ENCODE data around the gene SIX3.

The SIX3 gene

GRCh38 chr2:44944102-44944951, 2.8 kb downstream of the SIX3 start:
- no peak for DNase-seq

DNA sequence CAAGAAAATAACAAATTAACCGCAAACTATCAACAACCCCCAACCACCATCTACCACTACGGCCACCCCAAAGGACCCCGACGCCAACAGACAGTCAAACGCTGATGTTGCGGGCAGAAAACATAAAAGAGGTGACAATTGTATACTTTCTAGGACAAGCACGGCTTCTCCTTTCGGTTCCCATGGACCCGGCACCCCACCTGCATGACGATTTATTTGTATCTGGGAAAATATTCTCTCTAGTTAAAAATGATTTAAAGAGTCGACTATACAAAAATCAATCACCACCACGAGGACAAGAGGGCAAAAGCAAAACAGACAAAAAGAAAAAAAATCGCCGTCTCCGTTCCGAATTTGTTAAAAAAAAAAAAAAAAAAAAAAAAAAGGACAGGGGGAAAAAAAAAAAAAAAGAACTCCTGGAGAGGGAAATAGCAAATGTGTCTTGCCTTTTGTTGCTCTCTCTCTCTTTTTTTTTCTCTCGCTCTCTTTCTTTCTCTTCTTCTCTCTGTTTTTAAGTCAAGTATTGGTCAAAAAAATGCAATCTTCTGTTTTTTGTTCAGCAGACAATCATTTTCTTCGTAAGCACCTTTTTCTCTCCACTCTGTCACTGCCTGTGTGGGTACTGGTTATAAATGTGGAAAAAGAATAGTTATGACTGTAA, 3.6 kb downstream of the SIX3 start:
- DNase-seq = no peak

- no peak for DNase-seq
Measured at GRCh38 chr2:44945676-44946371, 4.3 kb downstream of the SIX3 start.

DNA sequence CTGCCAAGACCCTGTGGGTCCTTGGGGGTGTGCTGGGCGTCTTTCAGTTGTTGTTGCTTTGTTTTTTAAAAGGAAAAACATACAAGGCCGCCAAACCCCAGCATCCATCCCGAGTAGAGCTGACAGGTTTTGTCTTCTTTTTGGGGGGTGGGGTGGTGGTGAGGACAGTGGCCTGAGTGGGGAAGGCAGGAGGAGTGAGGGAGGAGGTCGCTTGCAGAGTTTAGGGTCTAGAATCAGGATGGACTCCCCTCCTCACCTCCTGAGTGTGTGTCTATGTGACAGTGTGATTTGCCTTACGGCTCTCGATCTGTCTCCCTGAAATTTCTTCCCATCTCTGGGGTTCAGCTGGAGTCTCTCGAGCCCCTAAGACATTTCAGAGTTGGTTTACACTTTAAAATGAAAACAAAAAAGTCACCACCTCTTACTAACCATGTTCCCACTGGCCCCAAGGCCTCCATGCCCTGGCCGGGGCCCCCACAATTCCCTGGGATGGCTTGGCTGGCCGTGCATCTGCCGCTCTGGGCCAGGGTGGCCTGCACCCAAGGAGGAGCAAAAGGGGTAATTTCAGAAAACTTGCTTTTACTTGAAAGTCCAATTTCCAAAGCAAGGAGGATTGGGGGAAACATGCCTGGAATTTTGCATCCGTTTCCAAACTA, 5.0 kb downstream of the SIX3 start:
- no peak for DNase-seq

- DNase-seq = no peak
Measured at GRCh38 chr2:44947028-44947375, 5.5 kb downstream of the SIX3 start.

- no peak for DNase-seq
Measured at GRCh38 chr2:44948565-44949328, 7.2 kb downstream of the SIX3 start.

- no peak for DNase-seq
Measured at GRCh38 chr2:44949329-44950151, 8.0 kb downstream of the SIX3 start.

GRCh38 chr2:44950646-44951045, 9.1 kb downstream of the SIX3 start:
- no peak for DNase-seq

DNA sequence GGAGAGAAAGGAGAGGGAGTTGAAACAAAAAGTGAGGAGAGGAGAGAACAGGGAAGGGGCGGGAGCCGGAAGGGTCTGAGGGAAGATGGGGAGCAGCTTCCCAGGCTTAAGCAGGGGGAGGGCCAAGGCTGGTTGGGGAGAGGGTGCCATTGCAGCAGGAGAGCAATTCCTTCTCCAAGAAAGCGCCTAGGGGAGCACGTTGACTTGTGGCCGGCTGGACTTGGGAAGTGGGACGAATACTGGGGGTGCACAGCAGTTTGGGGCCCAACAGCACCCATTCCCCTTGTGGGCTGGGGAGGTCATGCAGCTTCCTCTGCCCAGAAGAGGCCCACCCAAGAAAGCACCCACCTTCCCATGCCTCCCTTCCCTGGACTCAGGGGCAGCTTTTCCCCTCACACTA, 9.6 kb downstream of the SIX3 start:
- DNase-seq = no peak

DNA sequence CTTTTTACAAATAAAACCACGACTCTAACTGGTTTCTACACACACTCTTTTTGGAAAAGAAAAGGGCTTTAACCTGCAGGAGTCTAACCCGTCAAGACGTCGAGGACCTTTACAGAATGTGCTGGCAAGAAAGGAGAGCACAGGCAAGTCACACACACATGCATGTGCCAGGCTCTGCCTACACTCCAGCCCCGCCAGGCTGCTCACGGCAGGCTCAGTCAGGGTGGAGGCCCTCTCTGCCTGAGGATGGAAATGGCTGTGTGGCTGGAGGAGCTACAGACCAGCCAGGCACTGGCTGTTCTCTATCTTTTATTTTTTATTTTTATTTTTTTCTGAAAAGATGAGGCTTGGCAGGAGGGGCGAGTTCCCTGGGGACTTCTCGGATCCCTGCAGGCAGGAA, 10.2 kb downstream of the SIX3 start:
- no peak for DNase-seq

- DNase-seq = no peak
Measured at GRCh38 chr2:44952143-44952805, 10.8 kb downstream of the SIX3 start.

DNA sequence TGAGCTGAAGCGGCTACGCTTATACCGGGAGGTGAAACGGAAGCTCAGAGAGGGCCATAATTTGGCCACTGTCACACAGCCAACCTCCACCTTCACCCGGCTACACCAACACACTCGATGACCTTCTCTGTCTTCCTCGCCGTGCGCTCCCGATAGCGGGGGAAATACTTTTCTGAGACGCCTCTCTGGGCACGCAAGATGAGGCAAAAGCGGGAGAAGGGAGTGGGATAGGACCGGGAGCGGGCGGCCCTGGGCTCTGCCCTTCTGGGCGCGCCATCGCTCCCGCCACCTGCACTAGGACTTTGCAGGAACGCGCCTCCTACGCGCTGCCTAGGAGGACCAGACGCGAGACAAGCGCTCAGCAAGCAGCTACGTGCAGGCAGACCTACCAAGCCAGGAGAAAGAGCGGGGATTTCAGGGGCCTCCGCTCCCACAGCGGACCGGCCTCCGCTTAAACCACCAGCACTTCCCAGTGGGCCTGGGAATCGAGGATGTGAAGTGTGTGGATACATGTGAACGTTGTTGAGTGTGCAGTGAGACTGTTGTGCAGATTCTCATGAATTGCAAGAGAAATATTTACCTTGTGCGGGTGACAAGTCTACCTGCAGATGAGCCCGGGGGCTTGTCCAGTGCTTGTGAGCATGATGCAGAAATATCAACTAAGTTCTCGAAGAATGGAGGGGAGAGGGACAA, 11.4 kb downstream of the SIX3 start:
- no peak for DNase-seq

DNA sequence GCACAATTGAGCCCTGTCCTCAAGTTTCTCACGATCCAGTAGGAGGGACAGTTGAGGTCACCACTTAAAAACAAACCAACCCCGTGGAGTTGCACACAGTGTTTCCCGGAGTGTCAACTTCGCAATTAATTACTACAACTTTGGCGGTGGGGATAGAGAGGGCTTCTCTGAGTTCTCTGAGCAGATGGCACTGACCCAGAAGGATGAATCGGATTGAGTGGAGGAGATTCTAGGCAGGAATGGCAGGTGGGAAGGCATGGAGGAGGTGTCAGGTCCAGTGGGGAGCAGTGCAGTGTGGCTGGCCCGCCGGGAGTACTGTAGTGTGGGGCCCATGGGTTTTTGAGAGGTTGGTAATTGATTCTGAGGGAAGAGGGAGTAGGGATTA, 12.0 kb downstream of the SIX3 start:
- DNase-seq = no peak

DNA sequence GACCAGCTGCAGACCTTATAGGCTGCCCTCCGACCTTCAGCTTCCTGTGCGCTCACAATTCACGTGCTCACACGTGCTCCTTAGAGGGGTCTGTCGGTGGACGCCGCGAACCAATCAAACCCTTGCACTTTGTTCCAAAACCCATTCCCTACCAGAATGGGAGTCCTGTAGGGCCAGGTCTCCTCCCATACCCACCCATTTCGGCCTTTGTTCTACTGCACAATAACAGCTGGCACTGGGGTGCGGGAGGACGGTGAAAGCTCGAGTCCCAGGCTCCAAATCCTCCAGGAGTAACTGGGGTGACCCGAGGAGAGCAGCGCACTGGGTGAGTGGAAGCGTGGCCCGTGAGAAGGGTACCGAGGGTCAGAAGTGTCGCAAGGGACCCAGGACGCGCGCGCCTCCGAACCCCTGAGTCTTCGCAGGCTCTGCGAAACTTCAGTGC, 13.0 kb downstream of the SIX3 start:
- no peak for DNase-seq

GRCh38 chr2:44954889-44955592, 13.5 kb downstream of the SIX3 start:
- no peak for DNase-seq

- DNase-seq = peak; percentile 94
Measured at GRCh38 chr2:44955593-44956392, 14.3 kb downstream of the SIX3 start.

DNA sequence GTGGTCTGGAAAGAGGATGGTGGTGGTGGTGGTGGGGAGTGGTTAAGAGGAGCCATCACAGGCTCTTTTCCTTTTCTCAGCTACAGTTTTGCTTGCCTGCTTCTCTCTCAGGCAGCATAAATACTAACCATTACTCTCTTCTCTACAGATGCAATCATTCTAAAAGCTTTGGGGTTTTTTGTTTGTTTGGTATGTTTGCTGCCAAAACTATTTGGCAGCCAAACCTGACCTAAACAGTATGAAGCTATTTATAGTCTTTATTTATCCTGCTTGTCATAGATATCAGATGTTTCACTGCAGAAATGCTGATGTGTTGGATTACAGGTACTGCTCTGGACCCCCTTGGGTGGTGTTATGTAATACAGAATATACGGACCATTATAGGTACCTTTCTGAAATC, 15.3 kb downstream of the SIX3 start:
- no peak for DNase-seq

DNA sequence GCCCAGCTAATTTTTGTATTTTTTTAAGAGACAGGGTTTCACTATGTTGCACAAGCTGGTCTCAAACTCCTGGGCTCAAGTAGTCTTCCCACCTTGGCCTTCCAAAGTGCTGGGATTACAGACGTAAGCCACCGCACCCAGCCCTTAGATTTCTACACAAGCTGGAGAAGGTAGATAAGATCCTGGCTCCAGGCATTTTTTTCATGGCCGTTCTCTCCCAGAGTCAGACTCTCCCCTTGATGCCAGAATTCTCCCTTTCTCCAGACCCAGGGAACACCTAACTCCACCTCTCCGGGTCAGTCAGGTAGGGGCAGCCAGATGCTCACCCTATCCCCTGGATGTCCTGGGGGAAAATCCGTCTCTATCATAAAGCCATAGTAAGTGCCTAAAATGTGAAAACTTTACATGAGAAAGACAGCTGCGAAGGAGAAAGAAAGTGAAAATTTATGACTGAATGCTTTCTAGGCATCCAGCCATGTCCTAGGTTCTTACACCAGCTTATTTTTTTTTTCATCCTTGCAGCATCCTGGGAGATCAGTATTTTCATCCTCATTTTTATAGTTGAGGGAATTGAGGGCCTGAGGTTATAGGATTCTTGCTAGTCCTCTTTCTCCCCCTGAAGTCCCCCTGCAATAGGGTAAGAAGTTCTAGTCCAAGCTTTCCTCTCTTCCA, 16.3 kb downstream of the SIX3 start:
- no peak for DNase-seq

Measured in activated CD8-positive, alpha-beta memory T cell treated with anti-CD3 and anti-CD28 coated beads for 24 hours (primary cell).